CD4-positive, alpha-beta T cell treated with Interleukin-17A for 4 hours (primary cell): Measurements from ENCODE around the gene PYHIN1.

Experiments used
- DNase-seq: peaks from one replicate; pipeline ENCODE4 v3.0.0-alpha.2; 2020; ENCODE audit warnings: mixed read lengths

PYHIN1 gene

GRCh38 chr1:158931055-158931737, at the start of gene PYHIN1:
Gene PYHIN1, plus strand, starts transcription at chr1:158931552. Its CDS starts 5,359 bp downstream, at chr1:158936911.
- DNase-seq = peak; percentile 55

GRCh38 chr1:158893654-158894053, 37.7 kb upstream of the PYHIN1 start:
- no peak for DNase-seq

- DNase-seq = no peak
Observed at GRCh38 chr1:158898722-158899121, 32.6 kb upstream of the PYHIN1 start.

GRCh38 chr1:158901623-158902022, 29.7 kb upstream of the PYHIN1 start:
- DNase-seq = no peak

GRCh38 chr1:158916085-158916484, 15.3 kb upstream of the PYHIN1 start:
- no peak for DNase-seq

GRCh38 chr1:158924677-158925076, 6.7 kb upstream of the PYHIN1 start:
- no peak for DNase-seq

- peak; percentile 59 for DNase-seq
Observed at GRCh38 chr1:158930504-158930903, 848 bp upstream of the PYHIN1 start.

- peak; percentile 16 for DNase-seq
Observed at GRCh38 chr1:158932171-158932570, 819 bp downstream of the PYHIN1 start.

GRCh38 chr1:158933621-158934020, 2.3 kb downstream of the PYHIN1 start:
- no peak for DNase-seq

- DNase-seq = no peak
Observed at GRCh38 chr1:158939180-158939579, 7.8 kb downstream of the PYHIN1 start.

- DNase-seq = no peak
Observed at GRCh38 chr1:158941317-158941716, 10.0 kb downstream of the PYHIN1 start.

- DNase-seq = no peak
Observed at GRCh38 chr1:158942490-158942889, 11.1 kb downstream of the PYHIN1 start.

GRCh38 chr1:158943059-158943458, 11.7 kb downstream of the PYHIN1 start:
- DNase-seq = no peak

GRCh38 chr1:158945061-158945460, 13.7 kb downstream of the PYHIN1 start:
- DNase-seq = no peak

GRCh38 chr1:158946785-158947184, 15.4 kb downstream of the PYHIN1 start:
- no peak for DNase-seq

- DNase-seq = peak; percentile 13
Observed at GRCh38 chr1:158951956-158952355, 20.6 kb downstream of the PYHIN1 start.

GRCh38 chr1:158952416-158952815, 21.1 kb downstream of the PYHIN1 start:
- DNase-seq = no peak

- no peak for DNase-seq
Observed at GRCh38 chr1:158961178-158961577, 29.8 kb downstream of the PYHIN1 start.

- DNase-seq = no peak
Observed at GRCh38 chr1:158962983-158963382, 31.6 kb downstream of the PYHIN1 start.

- no peak for DNase-seq
Observed at GRCh38 chr1:158969166-158969565, 37.8 kb downstream of the PYHIN1 start.

- DNase-seq = peak; percentile 11
Observed at GRCh38 chr1:158969855-158970254, 38.5 kb downstream of the PYHIN1 start.

- peak; percentile 18 for DNase-seq
Observed at GRCh38 chr1:158972841-158973240, 41.5 kb downstream of the PYHIN1 start.

- no peak for DNase-seq
Observed at GRCh38 chr1:158976219-158976618, 44.9 kb downstream of the PYHIN1 start.

- DNase-seq = no peak
Observed at GRCh38 chr1:158978730-158979129, 47.4 kb downstream of the PYHIN1 start.

- DNase-seq = no peak
Observed at GRCh38 chr1:158979229-158979628, 47.9 kb downstream of the PYHIN1 start.
